Hypothalamus (tissue), 51 donors: Measurements from ENCODE around the gene DCBLD2.

Experiments used
- DNase-seq, 51 donors: peaks; one replicate each; lab custom pipeline; 2025; lab: John Stamatoyannopoulos, UW

The DCBLD2 gene

DNA sequence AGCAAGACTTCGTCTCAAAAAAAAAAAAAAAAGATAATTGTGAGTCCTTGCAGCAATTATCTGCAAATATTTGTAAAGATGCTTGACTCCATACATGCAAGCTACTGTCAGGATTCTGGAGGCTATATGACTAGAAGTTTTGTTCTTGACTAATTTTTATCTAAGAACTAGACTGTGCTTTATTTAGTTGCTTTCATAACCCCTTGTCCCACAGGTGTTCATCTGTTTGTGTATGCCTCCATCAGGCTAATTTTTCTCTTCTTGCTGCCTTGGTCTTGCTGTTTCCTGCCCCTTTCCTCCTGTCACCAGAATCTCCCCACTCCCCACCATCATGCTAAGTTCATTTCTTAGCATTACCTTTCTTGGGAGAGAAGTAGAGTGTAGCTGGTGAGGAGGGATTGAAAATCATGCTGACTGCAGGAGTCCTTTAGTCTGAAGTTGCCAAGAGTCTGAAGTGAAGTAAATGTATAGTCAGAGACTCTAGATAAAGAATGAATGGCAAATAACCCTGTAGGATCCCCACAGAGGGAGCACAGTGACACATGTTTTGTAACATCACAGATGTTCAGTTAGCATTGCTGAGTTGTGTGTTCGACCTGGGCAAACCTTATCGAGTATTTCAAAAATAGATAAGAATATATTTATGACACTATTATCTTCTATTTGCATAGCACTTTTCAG, 125.9 kb downstream of the DCBLD2 start:
- no peak for DNase-seq

DNA sequence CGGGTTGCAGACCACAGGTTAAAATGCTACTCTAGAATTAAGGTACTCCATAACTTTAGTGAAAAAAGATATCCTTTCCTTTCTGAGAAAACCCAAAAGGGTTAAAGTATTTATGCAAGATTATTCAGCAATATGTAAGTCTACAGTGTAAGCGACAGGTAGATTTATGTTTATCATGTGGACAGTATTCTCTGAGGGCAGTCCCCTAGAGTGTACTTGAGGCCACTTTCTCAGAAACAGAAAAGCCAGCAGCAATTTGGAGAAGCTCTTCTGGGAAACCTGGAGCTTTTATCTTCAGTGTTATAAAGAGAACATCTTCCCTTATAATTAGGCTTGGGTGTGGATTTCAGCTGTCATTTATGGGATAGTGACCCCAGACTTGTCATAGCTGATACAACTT, 129.5 kb downstream of the DCBLD2 start:
- no peak for DNase-seq

DNA sequence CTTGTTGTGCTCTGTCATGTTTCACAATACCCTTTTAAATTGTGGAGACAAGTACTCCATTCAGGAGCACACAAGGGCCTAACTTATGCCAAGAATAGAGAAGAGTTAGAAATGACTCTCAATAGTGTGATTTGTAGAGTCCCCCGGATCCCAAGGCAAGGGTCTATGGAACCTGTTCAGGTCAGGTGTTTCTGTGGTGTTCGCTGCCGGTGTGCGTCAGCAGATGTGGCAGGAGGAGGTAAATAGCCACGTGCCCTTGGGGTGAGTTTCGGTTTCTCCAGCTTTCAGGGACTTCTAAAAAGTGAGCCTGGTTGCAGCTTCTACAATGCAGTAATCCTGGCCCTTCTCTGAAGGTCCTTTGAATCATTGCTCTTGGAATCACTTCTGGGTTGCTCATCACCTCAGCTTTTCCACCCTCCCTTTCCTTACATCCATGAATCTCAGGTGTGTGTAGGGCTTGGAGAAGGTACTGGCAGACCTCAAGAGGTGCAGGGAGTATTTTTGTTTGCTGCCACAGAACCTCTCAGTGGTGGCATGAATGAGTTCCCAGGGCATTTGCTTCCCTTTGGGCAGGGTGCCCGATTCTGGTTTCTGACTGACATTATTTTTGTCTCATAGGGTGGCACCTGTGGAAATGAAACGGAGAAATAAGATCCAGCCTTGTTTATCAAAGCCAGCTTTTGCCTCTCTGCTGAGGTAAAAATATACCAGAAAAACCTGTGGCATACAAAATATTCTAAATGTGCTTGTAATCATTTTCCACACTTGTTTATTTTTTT, 131.0 kb downstream of the DCBLD2 start:
- peak in 20 of 51 donors; percentile 7 to 71 (median 35) for DNase-seq

DNA sequence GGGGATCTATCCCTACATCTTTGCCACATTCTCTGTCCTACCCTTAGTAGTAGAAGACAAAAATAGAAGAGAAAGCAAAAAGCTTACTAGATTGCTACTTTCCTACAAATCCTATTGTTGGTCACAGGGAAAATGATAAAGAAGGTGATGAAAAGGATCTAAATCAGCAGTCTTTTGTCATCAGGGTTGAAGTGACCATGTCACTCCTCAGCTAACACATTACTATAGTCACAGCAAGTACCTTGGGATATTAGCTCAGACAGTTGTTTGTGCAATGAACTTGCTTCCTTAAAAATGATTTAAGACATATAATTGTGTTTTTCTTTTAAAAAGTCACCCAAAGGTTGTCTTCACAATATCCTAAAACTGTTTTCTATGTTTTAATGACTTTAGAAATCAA, 132.0 kb downstream of the DCBLD2 start:
- DNase-seq: no peak

- DNase-seq: no peak
These were observed 132.5 kb downstream of the DCBLD2 start for GRCh38 chr3:98768961-98769360.

DNA sequence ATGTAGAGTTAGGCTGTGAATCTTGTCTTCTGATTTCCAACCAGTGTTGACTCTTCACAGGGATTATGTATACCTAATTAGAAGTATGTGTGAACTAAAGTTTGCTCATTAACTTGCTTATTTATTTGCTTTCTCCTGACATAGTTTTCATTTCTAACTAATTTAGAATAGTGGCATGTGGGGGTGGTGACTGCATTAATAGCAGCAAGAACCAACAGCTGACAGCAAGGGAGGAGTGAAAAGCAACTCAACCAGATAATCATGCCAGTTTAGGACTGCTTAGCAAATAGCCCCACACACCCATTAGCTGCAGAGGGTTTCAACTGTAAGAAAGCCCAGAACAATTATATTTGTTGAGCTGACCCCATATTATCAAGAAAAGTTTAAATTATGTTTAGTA, 134.6 kb downstream of the DCBLD2 start:
- DNase-seq: no peak

GRCh38 chr3:98765721-98766120, 135.8 kb downstream of the DCBLD2 start:
- DNase-seq: no peak

DNA sequence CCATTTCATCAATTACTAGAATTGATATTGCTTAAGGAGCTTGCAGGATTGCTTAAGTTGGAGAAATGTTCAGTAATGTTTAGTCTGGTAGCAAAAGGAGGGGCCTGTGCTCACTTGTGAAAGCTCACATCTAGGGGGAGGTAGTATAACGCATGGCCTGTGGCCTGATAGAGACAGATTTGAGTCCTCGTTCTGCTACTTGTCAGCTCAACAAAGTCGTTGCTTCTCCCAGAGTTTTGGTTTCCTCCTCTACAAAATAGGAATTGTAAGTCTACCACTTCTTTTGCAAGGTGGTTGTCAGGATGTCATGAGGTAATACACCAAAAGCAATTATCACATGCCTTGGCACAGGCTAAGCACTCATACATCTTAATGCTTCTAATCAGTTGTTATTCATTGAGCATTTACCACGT, 137.0 kb downstream of the DCBLD2 start:
- DNase-seq: peak in 1 of 51 donors; percentile 19

DNA sequence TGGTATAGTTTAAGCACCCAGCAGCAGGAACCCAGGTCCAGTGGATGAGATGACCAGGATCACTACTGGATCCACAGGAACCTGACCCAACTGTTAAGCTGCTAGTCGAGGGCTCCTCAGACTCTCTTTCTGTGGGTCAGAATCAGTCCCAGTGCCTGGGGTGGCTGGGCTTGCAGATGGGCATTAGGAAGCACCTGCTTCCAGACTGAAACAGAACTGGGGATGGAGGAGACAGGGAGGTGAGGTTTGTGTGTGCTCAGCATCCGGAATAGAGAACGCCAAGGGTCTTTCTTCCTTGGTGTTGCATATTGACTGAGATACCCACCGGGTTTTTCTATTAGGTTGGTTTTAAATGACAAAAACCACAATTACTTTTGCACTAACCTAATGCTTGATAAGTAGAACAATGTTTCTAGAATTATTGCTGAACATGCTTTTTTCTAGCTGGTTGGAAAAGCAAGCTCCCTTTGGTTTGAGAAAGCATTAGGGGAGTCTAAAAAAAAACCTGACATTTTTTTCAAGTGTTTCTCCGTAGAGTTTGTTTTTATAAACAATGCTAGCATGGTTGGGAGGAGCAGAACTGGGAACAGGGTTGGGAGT, 137.6 kb downstream of the DCBLD2 start:
- no peak for DNase-seq

DNA sequence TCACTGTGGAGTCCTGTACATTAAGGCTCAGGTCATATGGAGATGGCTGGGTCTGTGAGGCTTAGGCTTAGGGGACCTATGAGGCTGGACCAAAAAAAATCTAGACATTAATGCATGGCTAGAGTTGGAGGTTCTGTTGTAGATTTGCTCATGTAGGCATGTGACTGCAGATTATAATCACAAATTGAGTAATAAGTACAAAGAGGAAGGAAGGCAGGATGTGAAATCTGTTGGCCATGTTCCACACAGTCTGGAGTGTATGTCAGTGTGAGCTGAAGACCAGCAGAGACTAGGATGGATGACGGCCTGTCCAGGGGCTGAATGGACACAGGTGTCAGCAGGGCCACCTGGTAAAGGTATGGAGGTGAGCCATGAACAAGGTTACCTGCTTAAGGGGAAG, 138.4 kb downstream of the DCBLD2 start, which contains the start of gene ST3GAL6:
ST3GAL6 (plus strand) TSS at position 265 of the 400 bp plus-strand sequence. CDS start 5,101 bp downstream, outside the sequence.
- peak in 1 of 51 donors; percentile 33 for DNase-seq

DNA sequence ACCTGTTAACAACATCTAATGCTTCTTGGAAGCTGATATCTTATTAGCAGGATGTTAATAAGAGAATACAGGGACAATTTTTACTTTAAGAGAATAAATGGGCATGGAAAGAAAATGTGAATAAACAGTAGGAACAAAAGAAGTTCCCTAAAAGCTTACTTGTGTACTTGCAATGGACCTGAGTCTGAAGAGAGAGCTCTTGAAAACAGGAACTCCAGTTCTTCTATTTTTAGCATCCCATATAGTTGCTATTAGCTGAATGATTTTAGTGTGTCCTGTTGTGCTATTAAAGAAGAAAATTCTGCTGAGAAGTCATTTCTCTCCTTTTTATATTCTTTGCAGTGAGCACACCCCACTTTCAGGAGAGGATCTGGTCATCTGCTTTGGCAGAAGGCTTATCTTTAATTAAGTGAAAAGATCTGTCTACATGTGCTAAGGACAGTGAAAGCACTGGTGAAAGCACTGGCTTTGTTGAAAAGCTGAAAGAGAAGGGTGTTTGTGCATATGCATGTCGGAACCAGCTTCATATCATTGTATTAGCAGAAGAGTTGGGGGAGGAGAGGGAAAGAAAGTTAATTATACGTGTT, 139.8 kb downstream of the DCBLD2 start:
- DNase-seq: peak in 1 of 51 donors; percentile 23

GRCh38 chr3:98759629-98760028, 141.9 kb downstream of the DCBLD2 start:
- no peak for DNase-seq

DNA sequence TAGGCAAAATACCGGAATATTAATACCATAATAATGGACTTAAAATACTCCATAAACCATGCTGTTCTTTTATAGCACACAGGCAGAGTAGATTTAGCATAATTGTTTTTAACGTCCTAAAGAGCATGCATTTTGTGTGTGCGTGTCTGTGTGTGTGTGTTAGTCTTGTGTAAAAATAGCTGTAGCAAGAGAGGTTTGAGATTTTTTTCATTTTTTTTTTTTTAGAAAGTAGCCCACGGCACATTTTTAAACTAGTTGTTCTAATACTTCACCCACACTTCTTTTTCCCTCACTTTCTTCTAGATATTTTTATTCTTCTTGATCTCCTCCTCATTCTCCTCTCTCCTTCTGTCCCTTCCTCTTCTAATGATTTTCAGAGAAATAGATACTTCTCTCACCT, 145.9 kb downstream of the DCBLD2 start:
- no peak for DNase-seq

- DNase-seq: no peak
These were observed 147.0 kb downstream of the DCBLD2 start for GRCh38 chr3:98754483-98754882.

- DNase-seq: no peak
These were observed 151.1 kb downstream of the DCBLD2 start for GRCh38 chr3:98750276-98750919.

DNA sequence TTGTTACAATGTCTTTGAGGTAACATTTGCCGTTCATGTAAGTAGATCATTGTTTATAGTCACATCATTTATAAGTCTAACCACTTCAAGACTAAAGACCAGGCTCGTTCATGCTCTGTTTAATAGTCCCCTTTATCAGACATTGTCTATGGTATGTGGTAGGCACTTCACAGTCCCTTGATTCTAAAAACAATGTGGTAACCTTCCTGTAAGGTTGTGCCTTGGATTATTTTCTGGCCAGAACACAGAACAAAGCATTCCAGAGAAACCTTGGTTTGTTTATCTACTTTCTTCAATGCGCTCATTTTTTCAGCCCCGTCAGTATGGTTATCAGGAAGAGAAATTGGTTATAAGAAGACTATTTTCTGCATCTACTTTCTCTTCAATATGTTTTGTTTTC, 154.6 kb downstream of the DCBLD2 start:
- DNase-seq: no peak

DNA sequence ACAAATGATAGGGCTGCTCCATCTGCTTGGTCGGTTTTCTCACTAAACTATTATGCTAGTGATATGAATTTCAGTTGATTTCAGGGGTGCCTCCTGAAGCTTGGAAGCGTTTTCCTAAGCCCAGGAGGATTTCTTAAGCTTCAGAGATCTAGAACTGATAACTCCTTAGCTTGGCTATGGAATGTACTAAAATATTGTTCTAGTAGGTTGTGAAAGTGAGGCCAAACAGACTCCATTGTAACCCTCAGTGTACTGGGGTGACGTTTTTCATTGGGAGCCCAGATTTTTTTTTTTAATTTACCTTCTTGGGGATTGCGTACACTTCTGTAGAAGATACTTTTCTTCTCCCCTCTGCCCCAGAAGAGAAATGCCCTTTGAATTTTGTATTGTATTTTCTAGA, 155.4 kb downstream of the DCBLD2 start:
- no peak for DNase-seq
